DOHH2 (cell line): ENCODE measurements around the gene TMEM231.
A peak's percentile ranks its signal among the peaks of the same experiment; 100 is the strongest.

Source experiments
- H3F3A ChIP-seq: fragments of 200-600 bp; sonication (generic), shearing (Covaris generic); 2 replicates; pipeline ENCODE4 v1.6.0; 2016; ENCODE audit warnings: antibody characterized with exemption, mild to moderate bottlenecking; ENCODE audit not compliant: control insufficient read depth, insufficient read depth
- H3K27ac ChIP-seq: fragments of 200-600 bp; sonication (generic); 2 replicates; pipeline ENCODE4 v1.5.1; 2014; ENCODE audit warnings: low read depth, mild to moderate bottlenecking, low read length, moderate library complexity
- H3K27me3 ChIP-seq: fragments of 200-600 bp; sonication (generic); 2 replicates; pipeline ENCODE4 v1.6.1; 2014; ENCODE audit warnings: mild to moderate bottlenecking, low read length, mixed read lengths; ENCODE audit not compliant: control insufficient read depth
- H3K36me3 ChIP-seq: fragments of 200-600 bp; sonication (generic); 2 replicates; pipeline ENCODE4 v1.6.1; 2014; ENCODE audit warnings: mild to moderate bottlenecking, low read length, moderate library complexity, mixed read lengths; ENCODE audit not compliant: control insufficient read depth
- H3K4me1 ChIP-seq: fragments of 200-600 bp; sonication (generic); 2 replicates; pipeline ENCODE4 v1.6.1; 2014; ENCODE audit warnings: mild to moderate bottlenecking, low read length, mixed read lengths; ENCODE audit not compliant: control insufficient read depth
- H3K4me2 ChIP-seq: fragments of 200-600 bp; sonication (generic); 2 replicates; pipeline ENCODE4 v1.6.0; 2014; ENCODE audit warnings: mild to moderate bottlenecking, low read length, moderate library complexity
- H3K4me3 ChIP-seq: fragments of 200-600 bp; sonication (generic); 2 replicates; pipeline ENCODE4 v1.5.1; 2014; ENCODE audit warnings: mild to moderate bottlenecking, low read length, mixed read lengths
- H3K79me2 ChIP-seq: fragments of 200-600 bp; sonication (generic); 2 replicates; pipeline ENCODE4 v1.6.1; 2014; ENCODE audit warnings: mild to moderate bottlenecking, low read length, mixed read lengths; ENCODE audit not compliant: control insufficient read depth
- H3K9me2 ChIP-seq: fragments of 200-600 bp; sonication (generic); replicated peaks from 2 replicates; pipeline ENCODE4 v1.6.1; 2014; ENCODE audit warnings: mild to moderate bottlenecking, low read length, mixed read lengths; ENCODE audit not compliant: control insufficient read depth
- H3K9me3 ChIP-seq: fragments of 200-600 bp; sonication (generic); 2 replicates; pipeline ENCODE4 v1.6.1; 2014; ENCODE audit warnings: antibody characterized with exemption, low read length, mixed read lengths; ENCODE audit not compliant: control insufficient read depth, insufficient read depth
- H4K20me1 ChIP-seq: fragments of 200-600 bp; sonication (generic); 2 replicates; pipeline ENCODE4 v1.6.0; 2014; ENCODE audit warnings: low read depth, mild to moderate bottlenecking, antibody characterized with exemption, low read length, moderate library complexity; ENCODE audit not compliant: control insufficient read depth, insufficient read depth
- EZH2phosphoT487 ChIP-seq: fragments of 200-600 bp; sonication (generic); IDR thresholded peaks from 2 replicates; pipeline ENCODE4 v1.6.1; 2017; ENCODE audit warnings: borderline replicate concordance, mild to moderate bottlenecking, antibody characterized with exemption, low read length, moderate library complexity, mixed read lengths
- TF ChIP-seq, protein P1 (sequence below): fragments of 200-600 bp; sonication (generic); IDR thresholded peaks from one replicate; pipeline ENCODE4 v1.5.1; 2014; ENCODE audit warnings: antibody characterized with exemption, mild to moderate bottlenecking, low read depth, low read length; ENCODE audit not compliant: poor library complexity, severe bottlenecking

Gene TMEM231, protein sequence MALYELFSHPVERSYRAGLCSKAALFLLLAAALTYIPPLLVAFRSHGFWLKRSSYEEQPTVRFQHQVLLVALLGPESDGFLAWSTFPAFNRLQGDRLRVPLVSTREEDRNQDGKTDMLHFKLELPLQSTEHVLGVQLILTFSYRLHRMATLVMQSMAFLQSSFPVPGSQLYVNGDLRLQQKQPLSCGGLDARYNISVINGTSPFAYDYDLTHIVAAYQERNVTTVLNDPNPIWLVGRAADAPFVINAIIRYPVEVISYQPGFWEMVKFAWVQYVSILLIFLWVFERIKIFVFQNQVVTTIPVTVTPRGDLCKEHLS

DNA sequence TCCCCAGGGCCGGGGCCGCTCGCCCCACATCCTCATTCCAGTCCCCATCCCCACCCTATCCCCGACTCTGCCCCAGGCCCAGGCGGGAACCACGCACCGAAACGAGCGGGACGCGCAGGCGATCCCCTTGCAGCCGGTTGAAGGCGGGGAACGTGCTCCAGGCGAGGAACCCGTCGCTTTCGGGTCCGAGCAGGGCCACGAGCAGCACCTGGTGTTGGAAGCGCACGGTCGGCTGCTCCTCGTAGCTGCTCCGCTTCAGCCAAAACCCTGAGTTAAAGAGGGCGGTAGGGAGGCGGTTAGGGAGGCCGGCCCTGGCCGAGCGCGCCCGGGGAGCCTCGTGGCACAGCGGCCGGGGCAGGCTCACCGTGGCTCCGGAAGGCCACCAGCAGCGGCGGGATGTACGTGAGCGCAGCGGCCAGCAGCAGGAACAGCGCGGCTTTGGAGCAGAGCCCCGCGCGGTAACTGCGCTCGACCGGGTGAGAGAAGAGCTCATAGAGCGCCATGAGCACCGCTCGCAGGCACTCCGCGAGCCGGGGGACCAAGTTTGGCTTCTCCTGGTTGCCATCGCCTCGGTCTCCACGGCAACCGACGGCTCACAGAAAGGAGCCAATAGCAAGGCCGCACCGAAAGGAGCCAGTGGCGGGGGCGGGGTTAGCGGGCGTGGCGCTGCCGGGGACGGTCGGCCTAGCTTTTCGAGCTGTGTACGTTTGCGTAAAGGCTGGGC, at the start of gene TMEM231:
Gene TMEM231 (minus strand): TSS at position 546 of the 724 bp plus-strand sequence. CDS start 43 bp downstream, at position 503.
- peak within 1 kb of the TSS; percentile 86 for H3K4me3 ChIP-seq
- H3F3A ChIP-seq, result no peaks in the 10 kb centered on the region

DNA sequence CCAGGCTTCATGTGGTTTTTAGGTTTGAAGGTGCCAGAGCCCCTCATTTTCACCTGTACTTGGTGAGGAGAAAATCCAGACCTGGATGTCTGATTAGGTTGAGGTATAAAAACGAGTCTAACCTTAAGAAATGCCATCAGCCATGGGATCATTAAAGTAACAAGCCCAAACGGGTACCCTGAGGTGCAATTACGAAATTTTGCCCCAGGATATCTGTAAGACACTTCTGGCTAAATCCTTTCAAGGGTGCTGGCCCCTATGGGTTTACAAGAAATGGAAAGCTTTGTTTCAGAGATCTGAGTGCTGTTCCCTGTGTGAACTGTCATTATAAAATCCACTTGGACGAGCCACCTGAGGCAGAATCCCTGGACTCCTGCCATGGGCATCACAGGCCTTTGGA, 47.2 kb upstream of the TMEM231 start:
- Histone ChIP-seq H3K79me2 (no peaks in the 10 kb centered on the region), H3K9me2 (no peaks in the 10 kb centered on the region), H3K36me3 (peaks cover 61% of the 10 kb centered on the region), H3F3A (no peaks in the 10 kb centered on the region), H3K4me3 (no peak overlapping the region), H3K9me3 (no peaks in the 10 kb centered on the region), H4K20me1 (no peaks in the 10 kb centered on the region), H3K27me3 (no peaks in the 10 kb centered on the region), H3K4me1 (no peaks in the 10 kb centered on the region), H3K4me2 (no peak overlapping the region), H3K27ac (no peak overlapping the region)
- TF ChIP-seq EZH2phosphoT487, result no peak
- TF ChIP-seq, protein P1, sequence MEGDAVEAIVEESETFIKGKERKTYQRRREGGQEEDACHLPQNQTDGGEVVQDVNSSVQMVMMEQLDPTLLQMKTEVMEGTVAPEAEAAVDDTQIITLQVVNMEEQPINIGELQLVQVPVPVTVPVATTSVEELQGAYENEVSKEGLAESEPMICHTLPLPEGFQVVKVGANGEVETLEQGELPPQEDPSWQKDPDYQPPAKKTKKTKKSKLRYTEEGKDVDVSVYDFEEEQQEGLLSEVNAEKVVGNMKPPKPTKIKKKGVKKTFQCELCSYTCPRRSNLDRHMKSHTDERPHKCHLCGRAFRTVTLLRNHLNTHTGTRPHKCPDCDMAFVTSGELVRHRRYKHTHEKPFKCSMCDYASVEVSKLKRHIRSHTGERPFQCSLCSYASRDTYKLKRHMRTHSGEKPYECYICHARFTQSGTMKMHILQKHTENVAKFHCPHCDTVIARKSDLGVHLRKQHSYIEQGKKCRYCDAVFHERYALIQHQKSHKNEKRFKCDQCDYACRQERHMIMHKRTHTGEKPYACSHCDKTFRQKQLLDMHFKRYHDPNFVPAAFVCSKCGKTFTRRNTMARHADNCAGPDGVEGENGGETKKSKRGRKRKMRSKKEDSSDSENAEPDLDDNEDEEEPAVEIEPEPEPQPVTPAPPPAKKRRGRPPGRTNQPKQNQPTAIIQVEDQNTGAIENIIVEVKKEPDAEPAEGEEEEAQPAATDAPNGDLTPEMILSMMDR, result no peak

More for the DNA sequence above, at the start of gene TMEM231:
- Histone ChIP-seq H3K9me3 (no peaks in the 10 kb centered on the region), H3K79me2 (peaks cover 14% of the 10 kb centered on the region), H4K20me1 (no peaks in the 10 kb centered on the region), H3K27ac (peak within 1 kb of the TSS; percentile 66), H3K4me2 (peak within 1 kb of the TSS; percentile 90), H3K9me2 (no peaks in the 10 kb centered on the region), H3K27me3 (no peaks in the 10 kb centered on the region), H3K4me1 (peaks cover 13% of the 10 kb centered on the region), H3K36me3 (no peaks in the 10 kb centered on the region)
- no peak for TF ChIP-seq EZH2phosphoT487
- TF ChIP-seq, protein P1, result peak; percentile 21

DNA sequence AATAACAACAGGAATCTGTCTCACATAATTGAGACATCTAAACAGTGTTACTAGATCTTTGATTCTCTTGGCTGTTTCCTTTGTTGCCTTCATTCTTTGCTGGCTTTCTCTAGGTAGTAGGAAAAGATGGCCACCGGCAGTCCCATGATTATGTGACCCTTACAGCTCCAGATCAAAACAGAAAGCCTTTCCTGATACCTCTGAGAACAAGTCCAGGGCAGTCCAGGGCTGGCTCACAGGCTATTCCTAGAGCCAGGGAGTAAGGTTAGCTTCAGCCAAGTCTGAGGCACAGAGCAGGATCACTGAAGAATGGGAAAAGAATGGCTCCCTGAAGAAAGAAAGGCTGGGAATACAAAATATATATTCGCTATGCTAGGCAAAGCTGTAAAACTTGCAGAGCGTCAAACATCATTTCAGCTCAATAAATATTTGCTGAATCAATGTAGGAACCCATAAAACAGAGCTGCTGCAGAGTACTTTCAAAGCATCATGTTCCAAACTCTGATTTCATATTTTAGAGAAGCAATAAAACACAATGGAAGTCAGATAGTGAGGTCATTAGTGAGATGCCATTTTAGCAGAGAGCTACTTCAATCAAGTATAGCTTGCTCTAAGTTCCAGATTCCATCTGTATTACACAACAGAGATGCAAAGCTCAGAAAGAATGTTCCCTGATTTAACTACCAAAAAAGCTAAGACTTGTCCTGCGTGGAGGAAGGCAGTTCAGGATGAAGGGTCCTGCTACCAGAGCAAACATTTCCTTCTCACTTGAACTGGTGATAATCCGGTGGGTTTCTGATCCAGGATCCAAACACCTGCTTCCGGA, 43.6 kb upstream of the TMEM231 start:
- Histone ChIP-seq H3K27ac (no peak overlapping the region), H3K4me1 (peaks cover 9% of the 10 kb centered on the region), H3K79me2 (no peaks in the 10 kb centered on the region), H3K9me3 (no peaks in the 10 kb centered on the region), H3K27me3 (no peaks in the 10 kb centered on the region), H4K20me1 (no peaks in the 10 kb centered on the region), H3K4me3 (no peak overlapping the region), H3K9me2 (no peaks in the 10 kb centered on the region), H3K4me2 (no peak overlapping the region), H3F3A (no peaks in the 10 kb centered on the region), H3K36me3 (peaks cover 52% of the 10 kb centered on the region)
- TF ChIP-seq, protein P1, result no peak
- no peak for TF ChIP-seq EZH2phosphoT487
